ENCODE data around the gene CCNB3.
"Not testable (repeated sequence)": the region's sequence is repeated elsewhere in the genome, so short reads cannot be mapped to it uniquely, and the experiment has no call there.

Gene CCNB3, protein sequence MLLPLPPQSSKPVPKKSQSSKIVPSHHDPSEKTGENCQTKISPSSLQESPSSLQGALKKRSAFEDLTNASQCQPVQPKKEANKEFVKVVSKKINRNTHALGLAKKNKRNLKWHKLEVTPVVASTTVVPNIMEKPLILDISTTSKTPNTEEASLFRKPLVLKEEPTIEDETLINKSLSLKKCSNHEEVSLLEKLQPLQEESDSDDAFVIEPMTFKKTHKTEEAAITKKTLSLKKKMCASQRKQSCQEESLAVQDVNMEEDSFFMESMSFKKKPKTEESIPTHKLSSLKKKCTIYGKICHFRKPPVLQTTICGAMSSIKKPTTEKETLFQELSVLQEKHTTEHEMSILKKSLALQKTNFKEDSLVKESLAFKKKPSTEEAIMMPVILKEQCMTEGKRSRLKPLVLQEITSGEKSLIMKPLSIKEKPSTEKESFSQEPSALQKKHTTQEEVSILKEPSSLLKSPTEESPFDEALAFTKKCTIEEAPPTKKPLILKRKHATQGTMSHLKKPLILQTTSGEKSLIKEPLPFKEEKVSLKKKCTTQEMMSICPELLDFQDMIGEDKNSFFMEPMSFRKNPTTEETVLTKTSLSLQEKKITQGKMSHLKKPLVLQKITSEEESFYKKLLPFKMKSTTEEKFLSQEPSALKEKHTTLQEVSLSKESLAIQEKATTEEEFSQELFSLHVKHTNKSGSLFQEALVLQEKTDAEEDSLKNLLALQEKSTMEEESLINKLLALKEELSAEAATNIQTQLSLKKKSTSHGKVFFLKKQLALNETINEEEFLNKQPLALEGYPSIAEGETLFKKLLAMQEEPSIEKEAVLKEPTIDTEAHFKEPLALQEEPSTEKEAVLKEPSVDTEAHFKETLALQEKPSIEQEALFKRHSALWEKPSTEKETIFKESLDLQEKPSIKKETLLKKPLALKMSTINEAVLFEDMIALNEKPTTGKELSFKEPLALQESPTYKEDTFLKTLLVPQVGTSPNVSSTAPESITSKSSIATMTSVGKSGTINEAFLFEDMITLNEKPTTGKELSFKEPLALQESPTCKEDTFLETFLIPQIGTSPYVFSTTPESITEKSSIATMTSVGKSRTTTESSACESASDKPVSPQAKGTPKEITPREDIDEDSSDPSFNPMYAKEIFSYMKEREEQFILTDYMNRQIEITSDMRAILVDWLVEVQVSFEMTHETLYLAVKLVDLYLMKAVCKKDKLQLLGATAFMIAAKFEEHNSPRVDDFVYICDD (N-terminal part only)

DNA sequence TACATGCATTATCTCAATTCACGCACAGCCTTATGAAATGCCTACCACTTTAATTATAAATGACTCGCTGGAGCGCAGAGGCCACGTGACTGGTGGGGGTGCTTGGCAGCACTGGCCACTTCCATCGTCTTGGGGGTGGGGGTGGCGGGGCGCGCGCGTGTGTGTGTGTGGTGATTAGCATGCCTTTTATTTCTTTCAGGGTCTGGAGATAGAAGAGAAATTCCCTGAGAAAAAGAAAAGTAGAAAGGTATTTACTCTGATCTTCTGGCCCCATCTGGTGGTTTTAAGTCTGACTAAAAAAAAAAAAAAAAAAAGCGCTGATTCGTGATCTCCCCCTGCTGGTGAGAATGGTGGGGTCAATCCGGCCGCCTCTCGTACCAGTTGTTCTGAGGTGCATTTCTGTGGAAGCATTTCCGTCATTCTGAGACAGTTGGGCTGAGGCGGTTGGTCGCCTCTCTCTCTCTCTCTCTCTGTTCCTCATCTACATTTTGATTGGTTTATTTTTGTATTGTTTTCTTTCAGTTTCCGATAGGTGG lies at the start of gene CCNB3:
TSS of gene CCNB3 (plus strand) at position 402 of the 536 bp plus-strand sequence. CDS start 80,399 bp downstream, outside the sequence.
- peak; percentile 16 for DNase-seq

DNA sequence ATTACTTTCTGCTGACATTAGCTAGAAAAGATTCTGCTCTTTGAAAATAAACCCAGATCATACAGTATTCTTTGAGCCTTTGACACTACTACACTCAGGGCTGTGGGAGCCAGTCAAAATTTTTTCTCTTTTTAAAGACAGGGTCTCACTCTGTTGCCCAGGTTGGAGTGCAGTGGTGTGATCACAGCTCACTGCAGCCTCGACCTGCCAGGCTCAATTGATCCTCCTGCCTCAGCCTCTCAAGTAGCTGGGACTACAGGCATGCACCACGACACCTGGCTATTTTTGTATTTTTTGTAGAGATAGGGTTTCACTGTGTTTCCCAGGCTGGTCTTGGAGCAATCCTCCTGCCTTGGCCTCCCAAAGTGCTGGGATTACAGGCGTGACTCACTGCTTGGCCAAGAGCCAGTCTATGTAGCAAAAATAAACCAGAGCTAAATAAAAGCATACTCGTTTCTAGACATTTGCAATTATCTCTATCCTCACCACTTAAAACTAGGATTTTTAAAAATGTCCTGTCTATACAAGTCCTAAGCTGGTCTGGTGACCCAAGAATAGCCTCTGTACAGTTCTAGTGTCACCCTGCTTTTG lies 46.9 kb upstream of the CCNB3 start:
- no peak for DNase-seq

- no peak for DNase-seq
Measured at GRCh38 chrX:50158593-50158992, 46.0 kb upstream of the CCNB3 start.

DNA sequence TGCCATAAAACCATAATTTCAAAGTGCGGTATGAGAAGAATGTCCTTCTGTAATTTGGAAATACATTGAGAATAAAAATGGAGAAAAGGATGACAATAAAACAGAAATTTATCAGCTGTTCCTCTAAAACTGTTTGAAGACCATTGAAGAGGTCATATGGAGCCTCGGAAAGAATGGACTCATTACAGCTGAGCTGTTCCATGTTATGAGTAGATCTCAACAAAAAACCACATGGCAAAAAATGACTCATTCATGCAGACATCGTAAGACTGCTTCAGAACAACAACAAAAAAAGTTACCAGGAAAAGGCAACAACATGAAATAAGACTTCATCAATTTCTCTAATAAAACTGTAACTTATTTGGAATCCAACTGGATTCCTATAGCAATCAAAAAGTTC lies 43.4 kb upstream of the CCNB3 start:
- DNase-seq: no peak

GRCh38 chrX:50165727-50166126 lies 38.8 kb upstream of the CCNB3 start:
- DNase-seq: no peak

DNA sequence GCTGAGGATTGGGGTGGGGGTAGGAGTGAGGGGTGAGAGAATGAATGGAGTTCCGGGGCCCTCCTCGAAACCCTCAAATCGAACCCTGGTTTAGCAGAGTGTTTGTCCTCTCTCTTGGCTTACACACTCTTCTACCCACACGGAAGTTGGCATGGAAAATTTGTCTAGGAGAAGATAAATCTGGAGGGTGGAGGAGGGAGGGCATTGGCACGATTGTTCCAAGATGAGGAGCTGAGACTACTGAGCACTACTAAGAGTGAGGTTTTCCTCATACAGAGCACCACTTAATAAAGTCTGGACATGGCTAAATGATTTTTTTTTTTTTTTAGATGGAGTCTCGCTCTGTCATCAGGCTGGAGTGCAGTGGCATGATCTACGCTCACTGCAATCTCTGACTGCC lies 37.2 kb upstream of the CCNB3 start:
- DNase-seq: no peak

GRCh38 chrX:50168241-50168687 lies 36.3 kb upstream of the CCNB3 start:
- no peak for DNase-seq

DNA sequence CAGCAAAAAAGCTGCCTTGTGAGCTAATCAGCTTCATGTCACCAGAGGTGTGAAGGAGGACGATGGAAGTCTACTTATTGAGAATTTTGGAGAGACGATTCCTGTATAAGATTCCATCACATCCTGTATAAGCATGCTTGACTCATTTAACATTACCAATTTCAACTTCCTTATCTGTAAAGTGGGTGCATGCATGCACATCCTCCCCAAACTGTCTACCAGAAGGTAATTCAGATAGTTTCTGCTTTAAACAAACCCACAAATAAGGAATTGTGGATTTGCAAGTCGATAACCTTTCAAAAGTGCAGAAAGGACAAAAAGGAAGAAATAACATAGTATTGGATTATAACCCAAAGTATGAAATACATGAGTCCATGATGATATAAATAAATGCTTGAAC lies 34.8 kb upstream of the CCNB3 start:
- no peak for DNase-seq

DNA sequence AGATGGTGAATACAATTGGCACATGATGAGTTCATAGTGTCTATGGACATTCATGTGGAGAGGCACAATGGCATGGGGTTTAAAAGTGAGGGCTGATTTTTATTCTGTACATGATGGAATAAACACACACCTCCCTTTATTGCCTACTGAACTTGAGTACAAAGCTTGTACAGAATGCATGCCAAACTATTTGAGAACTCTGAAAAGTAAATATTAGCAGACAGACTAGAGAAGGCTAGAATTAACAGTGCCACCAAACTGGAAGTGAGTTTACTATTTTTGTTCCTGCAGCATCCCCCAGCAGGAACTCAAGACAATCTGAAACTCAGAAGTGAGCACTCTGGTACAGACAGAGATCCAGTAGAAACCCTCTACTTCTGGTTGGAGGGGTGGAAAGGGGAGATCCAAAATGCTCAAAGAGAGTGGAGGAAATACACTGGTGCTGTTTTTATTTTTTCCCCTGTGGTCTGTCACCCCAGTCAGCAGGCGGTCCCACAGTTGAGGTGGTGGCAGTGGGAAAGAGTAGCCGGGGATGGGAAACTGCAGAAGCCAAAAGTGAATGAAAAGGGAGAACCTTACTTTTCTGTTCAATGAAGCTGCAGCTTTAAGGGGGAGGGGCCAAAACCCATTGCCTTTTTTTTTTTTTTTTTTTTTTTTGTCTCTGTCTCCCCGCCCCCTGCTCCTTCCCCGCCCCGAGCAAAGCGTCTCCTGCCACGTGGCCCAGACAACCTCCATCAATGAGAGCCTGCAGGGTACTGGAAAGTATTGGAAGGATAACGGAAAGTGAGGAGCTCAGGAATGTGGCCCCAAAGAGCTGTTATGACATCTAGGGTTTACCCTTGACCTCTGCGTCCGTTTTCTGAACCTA lies 24.3 kb upstream of the CCNB3 start:
- no peak for DNase-seq

DNA sequence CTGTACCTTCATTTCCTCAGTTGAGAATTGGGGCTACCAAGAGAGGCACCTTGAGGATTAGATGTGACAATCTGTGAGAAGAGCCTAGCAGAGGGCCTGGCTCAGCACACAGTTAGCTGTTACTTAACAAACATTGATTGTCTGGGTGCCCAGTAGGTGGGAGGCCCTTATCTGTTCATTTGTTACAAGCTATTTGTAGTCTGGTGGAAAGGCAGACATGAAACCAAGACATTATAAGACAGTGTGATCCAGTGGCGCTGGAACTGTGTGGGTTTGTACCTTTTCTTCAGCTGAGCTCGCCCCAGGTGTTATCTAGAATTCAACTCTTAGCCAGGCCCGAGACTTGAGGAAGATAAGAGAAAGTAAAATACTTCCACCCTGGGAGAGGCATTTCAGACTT lies 20.7 kb upstream of the CCNB3 start:
- DNase-seq: no peak

GRCh38 chrX:50188859-50189600 lies 15.5 kb upstream of the CCNB3 start:
- no peak for DNase-seq

- no peak for DNase-seq
Measured at GRCh38 chrX:50198348-50198747, 6.2 kb upstream of the CCNB3 start.

DNA sequence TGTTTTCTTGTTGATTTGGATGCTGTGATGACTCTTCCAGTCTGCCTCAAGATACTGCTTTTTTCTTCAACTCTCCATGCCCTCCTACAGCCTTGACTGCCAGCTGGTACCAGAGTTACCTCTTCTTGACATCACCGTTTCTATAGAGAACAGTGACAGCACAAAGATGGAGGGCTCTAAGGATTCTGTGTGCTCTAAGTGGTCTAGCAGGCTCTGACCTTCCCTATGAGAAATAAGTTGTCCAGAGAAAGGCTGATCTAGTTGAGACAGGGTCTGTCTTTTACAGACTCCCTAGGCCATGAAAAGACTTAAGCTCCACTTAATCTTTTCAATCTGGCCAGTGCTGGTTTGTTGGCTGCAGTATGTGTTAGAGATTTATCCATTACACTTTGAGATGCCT lies 3.7 kb upstream of the CCNB3 start, which contains the start of gene AKAP4:
TSS of gene AKAP4 (minus strand) at position 101 of the 400 bp plus-strand sequence. CDS start 118 bp downstream, outside the sequence.
- no peak for DNase-seq

- DNase-seq: no peak
Measured at GRCh38 chrX:50202539-50202938, 2.0 kb upstream of the CCNB3 start.

DNA sequence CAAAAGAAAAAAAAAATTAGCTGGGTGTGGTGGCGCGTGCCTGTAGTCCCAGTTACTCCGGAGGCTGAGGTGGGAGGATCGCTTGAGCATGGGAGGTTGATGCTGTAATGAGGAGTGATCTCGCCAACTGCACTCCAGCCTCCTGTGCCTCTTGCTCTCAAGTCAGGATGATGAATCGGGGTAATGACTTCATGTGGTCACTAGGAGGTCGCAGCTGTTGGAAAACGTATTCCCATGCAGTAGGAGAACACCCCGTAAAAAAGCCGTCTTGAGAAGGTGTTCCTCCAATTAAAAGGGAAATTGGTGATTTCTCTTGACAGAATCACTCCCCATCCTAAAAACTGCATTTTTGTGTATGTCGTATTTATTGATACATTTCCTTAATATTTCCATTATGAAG lies 2.2 kb downstream of the CCNB3 start:
- DNase-seq: no peak

- DNase-seq: no peak
Measured at GRCh38 chrX:50211510-50211909, 6.9 kb downstream of the CCNB3 start.

DNA sequence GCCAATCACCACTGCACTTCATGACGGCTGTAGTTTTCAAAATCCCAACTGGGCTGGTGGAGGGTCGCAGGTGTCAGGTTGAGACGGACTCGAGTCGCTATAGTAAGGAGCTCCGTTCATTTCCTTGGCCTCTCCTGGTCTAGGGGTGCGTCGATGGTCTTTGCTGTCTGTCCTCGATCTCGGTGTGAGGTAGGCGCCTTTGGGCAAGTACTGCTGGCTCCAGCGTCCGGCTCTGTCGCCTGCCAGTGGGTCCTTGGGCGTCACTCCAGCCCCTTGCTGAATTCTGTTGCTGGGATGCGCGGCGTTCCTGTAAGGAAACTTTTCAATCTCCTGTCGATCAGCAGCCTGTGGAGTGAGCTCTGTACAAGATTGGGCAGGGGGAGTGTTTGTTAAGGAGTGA lies 76.7 kb downstream of the CCNB3 start:
- no peak for DNase-seq

- peak; percentile 32 for DNase-seq
Measured at GRCh38 chrX:50327235-50327634, 122.7 kb downstream of the CCNB3 start.

DNA sequence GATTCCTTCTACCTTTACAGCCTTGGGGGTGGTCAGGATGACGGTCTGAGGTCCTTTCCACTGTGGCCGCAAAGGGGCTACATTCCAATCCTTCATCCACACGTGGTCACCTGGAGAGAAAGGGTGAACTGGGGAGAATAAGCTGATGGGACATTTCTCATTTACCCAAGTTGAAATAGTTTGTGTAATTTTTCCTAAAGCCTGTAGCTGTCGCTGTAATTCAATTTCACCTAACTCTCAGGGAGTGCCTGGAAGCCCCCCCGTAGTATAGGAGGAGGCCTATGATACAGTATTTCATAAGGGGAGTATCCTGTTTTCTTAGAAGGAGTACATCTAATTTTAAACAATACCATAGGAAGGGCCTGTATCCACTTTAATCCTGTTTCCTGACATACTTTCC lies 128.1 kb downstream of the CCNB3 start:
- DNase-seq: not testable (repeated sequence)

DNA sequence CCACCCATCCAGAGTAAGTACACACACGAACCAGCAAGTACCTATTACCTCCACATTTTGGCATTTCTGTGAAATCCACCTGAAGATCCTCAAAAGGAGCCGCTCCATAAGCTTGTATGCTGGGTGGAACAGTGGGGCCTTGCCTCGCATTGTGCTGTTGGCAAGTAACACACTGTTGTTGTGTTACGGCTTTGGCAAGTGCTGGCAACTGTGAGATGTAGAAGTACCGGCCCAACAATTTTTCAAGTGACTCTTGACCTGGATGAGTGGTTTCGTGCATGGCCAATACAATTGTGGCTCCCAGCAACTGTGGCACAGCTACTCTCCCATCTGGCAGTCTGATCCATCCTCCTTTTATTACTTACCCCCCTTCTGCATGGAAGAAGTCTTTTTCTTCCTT lies 128.7 kb downstream of the CCNB3 start:
- no peak for DNase-seq

GRCh38 chrX:50343917-50344316 lies 139.4 kb downstream of the CCNB3 start:
- DNase-seq: no peak

Data from NCI-H510A treated with DMSO at 0.1 percent for 48 hours (cell line).